ENCODE measurements around the gene BTBD8. TPM values are rescaled to one million over a fixed set of nuclear protein-coding genes. Genes with fewer than 3 reads are reported as not detected.
"Not testable (repeated sequence)": the region's sequence is repeated elsewhere in the genome, so short reads cannot be mapped to it uniquely, and the experiment has no call there.

Gene BTBD8
- total RNA-seq, 4 donors from 2014 or later = 3.7 to 15.2 (median 4.5) TPM

- Histone ChIP-seq H3K27me3 (no peaks in the 10 kb centered on the region), H3K27ac (no peak overlapping the region), H3K36me3 (no peaks in the 10 kb centered on the region), H3K4me1 (no peaks in the 10 kb centered on the region), H3K4me3 (no peak overlapping the region), H3K9me3 (no peaks in the 10 kb centered on the region)
- intact Hi-C loops (cut with DNase I; ENCODE audit: low total_unique reads) = no loop called here
- TF ChIP-seq POLR2A (IDR thresholded peaks at IDR 0.05) (no peak), CTCF (IDR thresholded peaks at IDR 0.05) (no peak)
- DNase-seq = no peak
These were observed 15.1 kb upstream of the BTBD8 start for GRCh38 chr1:92065042-92065441.

GRCh38 chr1:92066321-92066720, 13.8 kb upstream of the BTBD8 start:
- intact Hi-C loops (cut with DNase I; ENCODE audit: low total_unique reads) = no loop called here
- Histone ChIP-seq H3K27ac (no peak overlapping the region), H3K36me3 (no peaks in the 10 kb centered on the region), H3K4me1 (no peaks in the 10 kb centered on the region), H3K27me3 (no peaks in the 10 kb centered on the region), H3K4me3 (no peak overlapping the region), H3K9me3 (no peaks in the 10 kb centered on the region)
- no peak for DNase-seq
- TF ChIP-seq CTCF (IDR thresholded peaks at IDR 0.05) (no peak), POLR2A (IDR thresholded peaks at IDR 0.05) (no peak)

GRCh38 chr1:92070892-92071291, 9.3 kb upstream of the BTBD8 start:
- TF ChIP-seq POLR2A (IDR thresholded peaks at IDR 0.05) (no peak), CTCF (IDR thresholded peaks at IDR 0.05) (no peak)

GRCh38 chr1:92074446-92074845, 5.7 kb upstream of the BTBD8 start:
- H3K27ac ChIP-seq; DNase-seq; intact Hi-C loops (cut with DNase I; ENCODE audit: low total_unique reads); H3K4me3 ChIP-seq; H3K36me3 ChIP-seq; H3K4me1 ChIP-seq; H3K9me3 ChIP-seq; H3K27me3 ChIP-seq: not testable (repeated sequence)

More at GRCh38 chr1:92070892-92071291, 9.3 kb upstream of the BTBD8 start:
- no peak for DNase-seq
- H3K4me1 ChIP-seq = no peaks in the 10 kb centered on the region
- H3K9me3 ChIP-seq = no peaks in the 10 kb centered on the region
- no peaks in the 10 kb centered on the region for H3K27me3 ChIP-seq
- H3K36me3 ChIP-seq = no peaks in the 10 kb centered on the region
- intact Hi-C loops (cut with DNase I; ENCODE audit: low total_unique reads) = no loop called here
- no peak overlapping the region for H3K27ac ChIP-seq
- no peak overlapping the region for H3K4me3 ChIP-seq

- no peaks in the 10 kb centered on the region for H3K27me3 ChIP-seq
- no peaks in the 10 kb centered on the region for H3K36me3 ChIP-seq
- no peaks in the 10 kb centered on the region for H3K4me1 ChIP-seq
- DNase-seq = no peak
- no peak for TF ChIP-seq POLR2A (IDR thresholded peaks at IDR 0.05)
- no peak for TF ChIP-seq CTCF (IDR thresholded peaks at IDR 0.05)
- intact Hi-C loops (cut with DNase I; ENCODE audit: low total_unique reads) = no loop called here
- no peak within 1 kb of the TSS for H3K4me3 ChIP-seq
- no peaks in the 10 kb centered on the region for H3K9me3 ChIP-seq
- no peak within 1 kb of the TSS for H3K27ac ChIP-seq
These were observed 4.8 kb upstream of the BTBD8 start, which contains the start of gene SETSIP for GRCh38 chr1:92075311-92075710. TSS of gene SETSIP (minus strand) at chr1:92075411. CDS start at chr1:92075411, 0 bp downstream.

GRCh38 chr1:92076363-92076762, 3.8 kb upstream of the BTBD8 start:
- no peak for DNase-seq

GRCh38 chr1:92078077-92078476, 2.1 kb upstream of the BTBD8 start:
- H3K27ac ChIP-seq; DNase-seq; H3K27me3 ChIP-seq; H3K4me3 ChIP-seq; intact Hi-C loops (cut with DNase I; ENCODE audit: low total_unique reads); H3K4me1 ChIP-seq; H3K9me3 ChIP-seq; H3K36me3 ChIP-seq: not testable (repeated sequence)

More at GRCh38 chr1:92076363-92076762, 3.8 kb upstream of the BTBD8 start:
- no peaks in the 10 kb centered on the region for H3K9me3 ChIP-seq
- no peaks in the 10 kb centered on the region for H3K27me3 ChIP-seq
- no peaks in the 10 kb centered on the region for H3K4me1 ChIP-seq
- TF ChIP-seq CTCF (IDR thresholded peaks at IDR 0.05) (no peak), POLR2A (IDR thresholded peaks at IDR 0.05) (no peak)
- intact Hi-C loops (cut with DNase I; ENCODE audit: low total_unique reads) = no loop called here
- H3K36me3 ChIP-seq = no peaks in the 10 kb centered on the region
- no peak overlapping the region for H3K4me3 ChIP-seq
- H3K27ac ChIP-seq = no peak overlapping the region
